Body of pancreas (tissue), 4 donors: ENCODE measurements around the gene TEAD4. TPM values are rescaled to one million over a fixed set of nuclear protein-coding genes. Genes with fewer than 3 reads are reported as not detected.

Source experiments
- ATAC-seq: fragments of 150-250 bp; one replicate; pipeline ENCODE4 v1.9.1; 2016
- DNase-seq, 4 donors: peaks; one replicate each; pipeline ENCODE4 v3.0.0-alpha.2; 2019
- H3K27ac ChIP-seq, 4 donors: fragments of 200-600 bp; sonication (generic); 1 replicate in 3 of 4; 2 replicates in 1 of 4; pipeline versions ENCODE4 v1.5.1 to v1.6.1; 2016 to 2019; ENCODE audit warnings: mild to moderate bottlenecking in 1 of 4, mixed read lengths in 1 of 4, moderate library complexity in 1 of 4
- H3K27me3 ChIP-seq, 2 donors: fragments of 200-600 bp; sonication (generic); one replicate each; pipeline ENCODE4 v1.6.0; 2016; ENCODE audit warnings: mild to moderate bottlenecking in 1 of 2
- H3K36me3 ChIP-seq, 2 donors: fragments of 200-600 bp; sonication (generic); replicated peaks in 1 of 2; 2 replicates each; pipeline ENCODE4 v1.5.1; 2016; ENCODE audit warnings: low read depth in 2 of 2; ENCODE audit not compliant: insufficient read depth in 1 of 2
- H3K4me1 ChIP-seq: fragments of 200-600 bp; sonication (generic); one replicate; pipeline ENCODE4 v1.6.0; 2016
- H3K4me3 ChIP-seq, 2 donors: fragments of 200-600 bp; sonication (generic); 1 replicate in 1 of 2; 2 replicates in 1 of 2; pipeline ENCODE4 v1.5.1; 2016 to 2019
- H3K9me3 ChIP-seq, 3 donors: fragments of 200-600 bp; sonication (generic); 1 replicate in 2 of 3; 2 replicates in 1 of 3; pipeline ENCODE4 v1.5.1; 2016
- CTCF ChIP-seq, 7 experiments: fragments of 450-650 bp in 4 of 7; fragments of 200-600 bp in 3 of 7; sonication (generic) in 3 of 7; IDR thresholded peaks; one replicate each; pipeline ENCODE4 v1.5.1; 2016 to 2019; ENCODE audit warnings: antibody characterized with exemption in 7 of 7
- POLR2A ChIP-seq, 3 donors: fragments of 450-650 bp; IDR thresholded peaks; one replicate each; pipeline ENCODE4 v1.6.1; 2016; ENCODE audit warnings: antibody characterized with exemption in 3 of 3, mild to moderate bottlenecking in 2 of 3
- WGBS, 2 donors: methylation state at CpG; one replicate each; pipeline ENCODE4 v1.1.5; 2017; 5-methylcytosine and 5-hydroxymethylcytosine counted together
- intact Hi-C: fragments of 100-400 bp; cut with DNase I; formaldehyde crosslinking; loops from one replicate; pipeline ENCODE4 v1.15.1; 2023
- total RNA-seq, 2 donors: library from RNA; depleted of rRNA; stranded (reverse); fragments of >200 nt; gene quantifications; one replicate each; pipeline ENCODE4 v1.1.0, GENCODE V29; 2016

TEAD4 gene
- total RNA-seq, 2 donors from 2014 or later: 25.1 to 28.5 TPM

DNA sequence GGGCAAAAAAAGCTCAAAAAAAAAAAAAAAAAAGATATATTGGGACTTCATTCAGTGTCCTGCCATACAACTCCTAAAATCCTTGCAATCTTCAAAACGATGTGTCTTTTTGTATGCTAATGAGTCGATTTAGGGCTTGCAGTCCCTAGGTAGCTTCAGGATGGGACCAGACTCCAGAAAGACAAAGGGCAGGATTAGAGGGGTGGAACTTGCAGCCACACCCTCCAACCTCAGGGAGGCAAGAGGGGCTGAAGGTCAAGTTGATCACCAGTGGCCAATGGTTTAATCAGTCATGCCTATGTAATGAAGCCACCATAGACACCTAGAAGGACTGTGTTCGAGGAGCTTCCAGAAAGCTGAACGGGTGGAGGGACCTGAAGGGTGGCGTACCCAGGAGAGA, 29.3 kb downstream of the TEAD4 start:
- Histone ChIP-seq H3K36me3 (no peaks in the 10 kb centered on the region), H3K4me3 (no peak overlapping the region), H3K4me1 (peaks cover 10% of the 10 kb centered on the region), H3K27ac (no peak overlapping the region), H3K27me3 (no peaks in the 10 kb centered on the region), H3K9me3 (no peaks in the 10 kb centered on the region)
- ATAC-seq (no peak), DNase-seq (no peak)
- intact Hi-C loops: no loop called here
- no peak for TF ChIP-seq CTCF (IDR thresholded peaks at IDR 0.05)
- TF ChIP-seq POLR2A (IDR thresholded peaks at IDR 0.05): no peak
- 88 to 96% methylated on average over 5 of the region's 5 CpGs for whole genome bisulfite sequencing, 2 donors

GRCh38 chr12:2992724-2993123, 33.5 kb downstream of the TEAD4 start:
- H3K27me3 ChIP-seq: no peaks in the 10 kb centered on the region
- H3K4me3 ChIP-seq: no peak overlapping the region
- DNase-seq (no peak), ATAC-seq (no peak)
- H3K9me3 ChIP-seq: no peaks in the 10 kb centered on the region
- H3K27ac ChIP-seq: no peak overlapping the region
- WGBS, 2 donors: 80 to 81% methylated on average over 5 of the region's 5 CpGs
- peaks cover 9% of the 10 kb centered on the region for H3K4me1 ChIP-seq
- no peak for TF ChIP-seq CTCF (IDR thresholded peaks at IDR 0.05)
- no peak for TF ChIP-seq POLR2A (IDR thresholded peaks at IDR 0.05)
- H3K36me3 ChIP-seq: peaks cover 0 to 2% of the 10 kb centered on the region in 2 donors
- intact Hi-C loops: no loop called here

- DNase-seq: no peak
- intact Hi-C loops: no loop called here
- H3K27ac ChIP-seq: peak overlapping the region; percentile 87 to 96 (median 94)
These were observed 38.9 kb downstream of the TEAD4 start for GRCh38 chr12:2997989-2998670.

DNA sequence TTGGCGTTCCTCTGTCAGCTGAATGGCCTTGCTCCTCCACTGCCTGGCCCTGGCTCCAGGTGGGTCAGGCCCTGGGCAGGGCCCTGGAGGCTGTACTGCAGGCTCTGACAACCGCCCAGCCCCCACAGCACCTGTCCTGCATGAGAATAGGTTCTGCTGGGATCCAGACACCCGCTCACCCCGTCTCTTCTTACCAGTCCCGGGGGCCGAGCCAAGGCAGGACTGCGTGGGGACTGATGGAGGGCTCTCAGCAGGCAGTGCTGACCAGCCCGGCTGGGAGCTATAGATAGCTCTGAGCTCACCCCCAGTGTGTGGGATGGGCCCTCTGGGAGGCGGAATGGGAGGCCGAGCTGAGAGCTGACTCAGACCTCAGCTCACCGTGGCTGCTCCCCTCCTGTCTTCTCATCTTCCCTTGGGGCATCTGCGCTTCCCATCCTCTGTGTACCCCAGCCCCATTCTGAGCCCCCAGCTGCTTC, 39.6 kb downstream of the TEAD4 start:
- WGBS, 2 donors: 31 to 36% methylated on average over 5 to 10 of the region's 12 CpGs
- ATAC-seq: peak; percentile 57

More at GRCh38 chr12:2997989-2998670, 38.9 kb downstream of the TEAD4 start:
- Histone ChIP-seq H3K4me3 (no peak overlapping the region), H3K9me3 (no peaks in the 10 kb centered on the region), H3K36me3 (peaks cover 0 to 2% of the 10 kb centered on the region in 2 donors), H3K27me3 (no peaks in the 10 kb centered on the region), H3K4me1 (peaks cover 53% of the 10 kb centered on the region)
- ATAC-seq: no peak
- WGBS, 2 donors: 83 to 88% methylated on average over 14 to 15 of the region's 15 CpGs
- TF ChIP-seq POLR2A (IDR thresholded peaks at IDR 0.05) (no peak), CTCF (IDR thresholded peaks at IDR 0.05) (no peak)

More for the DNA sequence above, 39.6 kb downstream of the TEAD4 start:
- TF ChIP-seq POLR2A (IDR thresholded peaks at IDR 0.05): peak in 1 of 3 donors; percentile 12
- TF ChIP-seq CTCF (IDR thresholded peaks at IDR 0.05): no peak
- no peak overlapping the region for H3K4me3 ChIP-seq
- intact Hi-C loops: no loop called here
- peaks cover 0 to 2% of the 10 kb centered on the region in 2 donors for H3K36me3 ChIP-seq
- no peaks in the 10 kb centered on the region for H3K9me3 ChIP-seq
- peaks cover 60% of the 10 kb centered on the region for H3K4me1 ChIP-seq
- H3K27ac ChIP-seq: peak overlapping the region; percentile 87 to 96 (median 94)
- no peaks in the 10 kb centered on the region for H3K27me3 ChIP-seq
- DNase-seq: peak; percentile 70 to 80 (median 73)
